ENCODE results near the gene GIPC3. TPM values are rescaled to one million over a fixed set of nuclear protein-coding genes. Genes with fewer than 3 reads are reported as not detected.

The GIPC3 gene
- total RNA-seq, 2 experiments from 2014 or later: 0.15 to 0.23 TPM

DNA sequence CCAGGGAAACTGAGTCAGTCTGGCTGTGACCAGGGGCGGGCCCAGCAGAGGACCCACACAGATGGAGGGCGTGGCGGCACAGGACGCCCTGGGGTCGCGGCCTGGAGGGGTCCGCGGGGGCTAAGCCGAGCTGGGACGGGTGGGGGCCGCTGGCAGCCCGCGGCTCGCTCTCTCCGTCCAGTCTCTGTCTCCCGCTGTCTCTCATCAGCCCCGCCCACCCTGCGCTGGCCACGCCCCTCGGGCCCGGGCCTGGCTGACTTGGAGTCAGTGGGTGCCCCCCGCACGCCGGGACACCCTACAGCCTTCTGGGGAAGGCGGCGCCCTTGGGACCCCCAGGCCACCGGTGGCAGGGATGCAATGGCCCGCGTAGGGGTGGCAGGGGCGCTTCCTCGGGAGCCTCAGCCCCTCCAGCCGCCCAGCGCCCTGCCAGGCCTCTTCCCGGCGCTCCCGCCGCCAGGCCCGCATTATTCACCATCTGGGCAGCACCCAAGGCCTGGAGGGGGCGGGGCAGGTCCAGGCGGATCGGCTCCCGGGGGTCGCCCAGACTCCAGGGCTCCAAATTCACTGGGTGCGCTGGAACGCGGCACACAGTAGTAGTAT, 21.5 kb downstream of the GIPC3 start, which contains the start of gene TBXA2R:
TSS of gene TBXA2R (minus strand) at position 186 of the 600 bp plus-strand sequence. CDS start 6,241 bp downstream, outside the sequence.
- CTCF ChIA-PET: interaction anchor here (2.0 kb wide), 1 partner anchor 21 kb away, joined by 6 read pairs; the partner anchor contains the start of gene GIPC3
- no peaks in the 10 kb centered on the region for H3K27me3 Mint-ChIP-seq
- peak within 1 kb of the TSS; percentile 20 for H3K27ac Mint-ChIP-seq
- peaks cover 8% of the 10 kb centered on the region for H3K4me1 Mint-ChIP-seq
- peaks cover 2% of the 10 kb centered on the region for H3K36me3 Mint-ChIP-seq
- ATAC-seq (peak; percentile 49), DNase-seq (peak; percentile 61)
- no peaks in the 10 kb centered on the region for H3K9me3 Mint-ChIP-seq (ENCODE audit: low read depth)
- H3K4me3 Mint-ChIP-seq: no peak within 1 kb of the TSS

DNA sequence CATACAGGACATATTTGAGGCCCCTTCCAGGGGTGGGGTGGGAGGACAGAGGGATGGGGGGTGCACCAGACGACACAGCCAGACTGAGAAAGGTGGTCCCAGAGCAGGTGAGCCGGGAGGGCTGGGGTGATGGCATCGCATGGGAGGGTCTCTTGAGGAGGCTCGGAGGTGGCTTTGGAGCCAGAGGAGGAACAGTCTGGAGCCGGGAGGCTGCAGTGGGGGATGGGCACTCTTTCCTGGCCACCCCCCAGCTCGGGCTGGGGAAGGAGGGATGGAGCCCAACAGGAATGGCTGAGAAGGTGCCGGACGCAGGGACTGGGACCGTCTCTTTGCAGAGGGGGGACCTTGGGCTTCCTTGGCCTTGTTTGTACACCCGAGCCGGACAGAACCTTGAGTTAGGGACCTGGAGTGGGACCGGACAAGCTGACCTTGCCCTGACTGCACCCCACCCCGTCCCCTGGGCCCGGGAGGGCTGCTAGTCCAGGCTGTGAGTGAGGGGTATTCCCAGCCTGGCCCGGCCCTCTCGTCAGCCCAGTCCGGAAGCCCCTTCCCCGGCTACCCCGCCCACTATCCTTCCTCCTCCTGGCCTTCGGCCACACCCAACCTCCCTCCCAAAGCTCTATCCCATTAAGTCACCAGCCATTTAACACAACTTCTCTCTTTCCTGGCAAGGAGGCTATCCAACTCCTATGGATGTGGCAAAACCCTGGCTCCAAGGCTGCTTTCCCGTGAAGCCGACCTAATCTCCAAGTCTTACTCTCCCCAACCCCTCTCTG, 22.2 kb downstream of the GIPC3 start:
- peak overlapping the region; percentile 20 for H3K27ac Mint-ChIP-seq
- CTCF ChIA-PET: interaction anchor here (1.8 to 2.0 kb wide), 2 partner anchors 22 to 63 kb away, joined by 6 to 7 read pairs; partner anchors contain the start of gene GIPC3
- H3K4me1 Mint-ChIP-seq: peaks cover 8% of the 10 kb centered on the region
- no peaks in the 10 kb centered on the region for H3K27me3 Mint-ChIP-seq
- ATAC-seq (no peak), DNase-seq (peak; percentile 39)
- H3K36me3 Mint-ChIP-seq: peaks cover 6% of the 10 kb centered on the region
- no peak overlapping the region for H3K4me3 Mint-ChIP-seq
- no peaks in the 10 kb centered on the region for H3K9me3 Mint-ChIP-seq (ENCODE audit: low read depth)

DNA sequence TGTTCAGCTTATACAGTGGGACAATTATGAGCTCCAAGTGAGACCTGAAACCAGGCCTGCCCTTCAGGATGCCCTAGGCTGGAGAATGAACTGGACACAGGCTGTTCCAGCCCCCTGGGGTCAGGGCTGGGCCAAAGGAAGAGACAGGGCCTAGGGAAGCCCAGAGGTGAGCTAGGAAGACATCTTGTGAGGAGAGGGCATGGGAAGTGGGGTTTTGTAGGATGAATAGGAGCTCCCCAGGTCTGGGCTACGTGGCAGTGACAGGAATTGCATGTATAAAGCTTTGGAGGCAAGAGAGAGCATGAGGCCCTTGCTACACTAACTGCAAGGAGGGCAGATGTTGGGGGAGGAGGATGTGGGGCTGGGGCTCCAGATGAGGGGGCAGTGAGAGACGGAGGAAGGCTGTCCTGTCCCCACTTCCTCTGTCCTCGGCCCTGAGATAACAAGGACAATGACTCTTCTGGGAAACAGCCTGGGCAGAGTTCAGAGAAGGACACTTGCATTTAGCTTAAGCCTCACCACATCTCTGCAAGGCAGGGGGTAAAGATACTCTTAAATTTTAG, 22.9 kb downstream of the GIPC3 start:
- H3K4me1 Mint-ChIP-seq: peaks cover 8% of the 10 kb centered on the region
- no peak overlapping the region for H3K27ac Mint-ChIP-seq
- CTCF ChIA-PET: interaction anchor here (1.8 to 2.0 kb wide), 2 partner anchors 23 to 64 kb away, joined by 6 to 7 read pairs; partner anchors contain the start of gene GIPC3
- no peak for DNase-seq
- H3K9me3 Mint-ChIP-seq (ENCODE audit: low read depth): no peaks in the 10 kb centered on the region
- peaks cover 6% of the 10 kb centered on the region for H3K36me3 Mint-ChIP-seq
- no peaks in the 10 kb centered on the region for H3K27me3 Mint-ChIP-seq
- no peak overlapping the region for H3K4me3 Mint-ChIP-seq
- no peak for ATAC-seq

DNA sequence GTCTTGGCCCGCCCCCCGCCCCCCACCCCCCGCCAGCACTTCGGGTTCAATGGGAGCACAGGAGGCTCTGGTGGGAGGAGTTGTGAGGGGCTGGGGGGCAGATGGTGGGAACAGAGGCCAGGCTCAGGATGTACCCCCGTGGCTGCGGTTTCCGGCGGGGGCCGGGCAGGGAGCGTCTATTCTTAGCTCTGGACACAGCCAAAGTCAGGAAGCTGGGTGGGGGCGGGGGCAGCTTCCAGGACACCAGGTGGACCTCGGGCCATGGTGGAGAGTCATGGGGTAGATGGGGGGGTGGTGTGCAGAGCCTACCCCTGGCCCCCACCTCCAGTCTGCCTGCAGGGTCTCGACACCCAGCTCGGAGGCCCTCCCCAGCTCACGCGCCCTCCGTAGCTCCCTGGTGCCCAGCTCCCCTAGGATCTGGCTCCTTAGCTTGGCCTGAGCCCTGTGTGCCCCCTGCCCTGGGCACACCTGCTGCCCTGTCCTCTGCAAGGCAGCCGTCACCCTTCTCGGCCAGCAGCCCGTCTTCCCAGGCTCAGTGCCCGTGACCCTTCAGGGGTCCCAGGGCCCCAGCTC, 23.6 kb downstream of the GIPC3 start:
- H3K36me3 Mint-ChIP-seq: peaks cover 6% of the 10 kb centered on the region
- H3K27ac Mint-ChIP-seq: no peak overlapping the region
- H3K4me3 Mint-ChIP-seq: no peak overlapping the region
- ATAC-seq (no peak), DNase-seq (no peak)
- no peaks in the 10 kb centered on the region for H3K9me3 Mint-ChIP-seq (ENCODE audit: low read depth)
- H3K4me1 Mint-ChIP-seq: peaks cover 8% of the 10 kb centered on the region
- CTCF ChIA-PET: interaction anchor here (1.8 kb wide), 1 partner anchor 64 kb away, joined by 7 read pairs; no protein-coding TSS in a partner anchor
- no peaks in the 10 kb centered on the region for H3K27me3 Mint-ChIP-seq

DNA sequence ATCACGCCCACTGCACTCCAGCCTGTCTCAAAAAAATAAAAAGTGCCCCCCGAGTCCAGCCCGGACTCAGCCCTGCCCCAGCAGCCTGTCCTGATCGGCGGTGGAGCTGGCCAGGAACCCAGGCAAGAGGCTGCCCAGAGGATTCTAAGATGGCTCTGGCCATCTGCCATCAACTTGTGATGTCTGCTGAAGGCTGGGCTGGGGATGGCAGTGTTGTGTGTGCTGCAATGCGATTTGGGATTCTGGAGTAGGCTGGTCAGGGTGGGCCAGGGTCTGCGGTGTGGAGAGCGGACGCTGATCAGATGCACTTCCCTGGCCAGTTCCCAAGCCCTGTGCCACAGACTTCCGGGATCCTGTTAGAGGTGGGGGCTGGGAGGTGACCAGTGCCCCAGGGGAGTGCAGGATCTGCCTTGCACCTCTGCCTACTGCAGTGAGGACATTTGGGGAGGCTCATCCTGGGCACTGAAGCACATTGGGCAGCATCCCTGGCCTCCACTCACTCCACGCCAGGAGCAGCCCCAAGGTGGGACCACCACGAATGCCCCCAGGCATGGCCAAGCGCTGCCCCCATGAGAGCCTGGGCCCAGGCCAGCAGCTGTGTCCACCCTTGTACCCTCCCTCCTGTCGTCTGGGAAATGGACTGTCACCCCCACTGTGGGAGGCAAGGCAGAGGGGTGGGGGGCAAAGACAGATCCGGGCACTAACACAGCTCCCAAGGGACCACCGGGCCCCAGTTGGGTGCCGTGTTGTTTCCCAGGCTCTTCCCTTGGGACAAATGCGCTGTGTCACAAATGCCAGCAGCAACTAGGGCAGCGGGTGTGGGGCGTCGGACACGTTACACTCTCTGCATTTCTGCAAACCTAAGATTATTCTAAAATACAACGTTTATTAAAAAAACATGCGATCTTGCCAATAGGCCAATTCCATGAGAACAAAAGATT, 24.8 kb downstream of the GIPC3 start:
- H3K4me3 Mint-ChIP-seq: no peak overlapping the region
- peaks cover 8% of the 10 kb centered on the region for H3K4me1 Mint-ChIP-seq
- H3K27ac Mint-ChIP-seq: no peak overlapping the region
- ATAC-seq (no peak), DNase-seq (no peak)
- H3K9me3 Mint-ChIP-seq (ENCODE audit: low read depth): no peaks in the 10 kb centered on the region
- peaks cover 6% of the 10 kb centered on the region for H3K36me3 Mint-ChIP-seq
- CTCF ChIA-PET: no interaction called here
- no peaks in the 10 kb centered on the region for H3K27me3 Mint-ChIP-seq

DNA sequence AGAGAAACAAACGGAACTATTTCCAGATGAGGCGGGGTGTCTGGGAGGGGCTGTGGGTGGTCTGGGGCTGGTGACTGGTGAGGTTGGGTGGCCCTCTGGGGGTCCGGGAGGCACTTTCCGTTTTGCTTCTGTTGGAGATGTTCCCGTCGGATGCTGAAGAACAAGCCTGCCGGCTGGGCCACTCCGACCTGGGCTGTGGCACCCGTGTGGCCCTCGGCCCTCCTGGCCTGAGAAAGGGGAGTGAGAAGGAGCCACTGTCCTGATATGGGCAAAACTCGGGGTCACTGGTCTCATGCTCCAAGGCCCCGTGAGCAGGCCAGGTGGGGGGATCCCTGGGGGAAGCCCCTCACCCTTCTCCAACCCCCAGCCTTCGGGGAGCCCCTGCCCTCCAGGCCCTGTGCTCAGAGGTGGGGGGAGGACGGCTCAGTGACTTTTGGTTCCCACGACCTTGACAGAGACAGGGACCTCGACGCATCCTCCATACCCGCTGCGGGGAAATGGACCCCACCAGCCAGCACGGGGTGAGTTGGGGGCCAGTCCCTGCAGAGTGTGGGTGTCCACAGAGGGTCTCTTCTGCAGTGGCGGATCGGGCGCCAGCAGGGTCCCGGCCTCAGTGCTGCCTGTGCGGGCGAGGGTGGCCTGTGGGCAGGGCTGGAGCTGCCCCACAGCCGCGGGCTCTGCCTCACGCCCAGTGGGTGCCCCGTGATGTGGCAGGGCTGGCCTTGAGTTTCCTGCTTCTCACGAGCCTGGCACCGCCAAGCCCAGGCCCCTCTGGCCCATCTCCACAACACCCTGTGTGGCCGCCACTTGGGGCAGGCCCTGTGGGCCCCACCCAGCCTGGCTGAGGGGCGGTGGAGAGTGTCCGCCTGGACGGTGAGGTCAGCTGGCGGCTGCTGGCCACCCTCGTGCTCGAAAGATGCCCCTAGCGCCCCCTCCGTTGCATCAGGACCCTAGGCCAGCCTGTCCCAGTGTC, 25.8 kb downstream of the GIPC3 start:
- no peak for ATAC-seq
- no peaks in the 10 kb centered on the region for H3K27me3 Mint-ChIP-seq
- no peak overlapping the region for H3K4me3 Mint-ChIP-seq
- no peak for DNase-seq
- CTCF ChIA-PET: no interaction called here
- peaks cover 8% of the 10 kb centered on the region for H3K4me1 Mint-ChIP-seq
- H3K36me3 Mint-ChIP-seq: peaks cover 6% of the 10 kb centered on the region
- no peaks in the 10 kb centered on the region for H3K9me3 Mint-ChIP-seq (ENCODE audit: low read depth)
- no peak overlapping the region for H3K27ac Mint-ChIP-seq

DNA sequence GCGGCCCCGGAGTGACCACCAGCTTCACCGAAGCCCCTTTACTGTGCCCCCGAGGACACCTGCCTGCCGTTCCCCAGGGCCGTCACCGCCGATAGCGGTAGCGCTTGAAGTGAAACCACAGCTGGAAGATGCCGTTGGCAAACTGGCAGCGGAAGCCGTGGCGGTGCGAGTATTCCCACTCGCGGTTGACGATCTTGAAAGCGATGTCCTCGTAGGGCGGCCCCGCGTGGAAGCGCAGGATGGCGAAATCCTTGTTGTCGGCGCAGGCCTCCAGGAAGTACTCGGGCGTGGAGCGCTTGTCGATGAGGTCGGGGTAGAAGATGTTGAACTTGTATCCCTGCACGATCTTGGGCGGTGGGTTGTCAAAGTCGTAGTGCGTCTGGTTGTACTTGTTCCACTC, 26.6 kb downstream of the GIPC3 start:
- H3K9me3 Mint-ChIP-seq (ENCODE audit: low read depth): no peaks in the 10 kb centered on the region
- DNase-seq: no peak
- H3K27ac Mint-ChIP-seq: no peak overlapping the region
- H3K4me3 Mint-ChIP-seq: no peak overlapping the region
- CTCF ChIA-PET: no interaction called here
- peaks cover 6% of the 10 kb centered on the region for H3K36me3 Mint-ChIP-seq
- H3K27me3 Mint-ChIP-seq: no peaks in the 10 kb centered on the region
- peaks cover 8% of the 10 kb centered on the region for H3K4me1 Mint-ChIP-seq
- no peak for ATAC-seq

DNA sequence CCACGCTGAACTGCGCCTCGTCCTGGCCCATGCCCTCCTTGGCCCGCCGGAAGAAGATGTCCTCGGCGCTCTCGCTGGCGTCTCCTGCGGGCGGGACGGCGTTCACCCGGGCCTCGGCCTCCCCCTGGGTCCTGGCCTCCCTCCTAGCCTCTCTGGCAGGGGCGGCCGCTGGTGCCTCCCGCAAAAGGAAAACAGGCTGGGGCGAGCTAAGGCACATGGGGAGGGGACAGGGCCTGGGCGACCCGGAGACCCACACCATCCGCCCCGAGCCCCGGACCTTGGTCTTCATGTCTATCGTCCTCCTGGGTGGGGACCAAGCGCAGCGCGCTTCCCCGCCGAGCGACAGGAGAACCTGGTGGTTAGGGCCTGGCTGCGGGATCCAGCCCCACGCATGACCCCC, 27.1 kb downstream of the GIPC3 start:
- H3K4me1 Mint-ChIP-seq: peaks cover 8% of the 10 kb centered on the region
- H3K4me3 Mint-ChIP-seq: no peak overlapping the region
- ATAC-seq (no peak), DNase-seq (no peak)
- H3K36me3 Mint-ChIP-seq: peaks cover 6% of the 10 kb centered on the region
- CTCF ChIA-PET: interaction anchor here (1.0 kb wide), 1 partner anchor 67 kb away, joined by 3 read pairs; no protein-coding TSS in a partner anchor
- H3K27ac Mint-ChIP-seq: no peak overlapping the region
- no peaks in the 10 kb centered on the region for H3K9me3 Mint-ChIP-seq (ENCODE audit: low read depth)
- no peaks in the 10 kb centered on the region for H3K27me3 Mint-ChIP-seq

DNA sequence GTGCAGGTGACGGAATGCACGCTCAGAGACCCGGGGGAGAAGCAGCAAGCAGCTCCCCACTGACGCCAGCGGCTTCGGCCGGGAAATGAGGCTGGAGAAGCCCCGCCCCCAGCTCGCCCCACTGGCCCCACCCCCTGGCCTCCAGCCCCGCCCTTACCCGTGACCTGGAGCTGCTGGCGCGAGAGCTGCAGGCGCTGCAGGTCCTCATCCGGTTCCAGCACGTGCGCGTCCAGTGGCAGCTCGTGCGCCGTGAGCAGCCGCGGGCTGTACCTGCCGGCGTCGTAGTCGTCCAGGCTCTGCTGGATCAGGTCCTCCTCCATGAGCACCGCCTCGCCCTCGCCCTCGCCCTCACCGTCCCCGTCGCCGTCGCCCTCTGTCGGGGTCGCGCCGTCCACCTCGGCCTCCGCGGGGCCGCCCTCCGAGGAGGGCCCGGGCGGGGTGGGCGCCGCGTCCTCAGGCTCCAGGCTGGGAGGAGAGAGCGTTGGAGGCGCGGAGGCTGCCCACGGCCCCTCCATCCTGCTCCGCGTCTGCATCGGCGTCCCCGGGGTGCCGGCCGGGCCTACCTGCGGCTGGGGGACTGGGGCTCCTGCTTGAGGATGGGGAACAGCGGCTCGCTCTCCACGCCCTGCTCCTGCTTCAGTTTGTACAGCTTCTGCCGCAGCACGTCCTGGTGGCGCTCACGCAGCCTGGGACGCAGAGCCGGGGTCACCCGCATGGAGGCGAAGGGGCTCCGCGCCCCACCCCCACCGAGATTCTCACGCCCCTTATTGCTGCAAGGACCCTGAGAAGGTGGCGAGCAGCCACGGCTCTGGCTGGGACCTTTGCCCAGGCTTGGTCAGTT, 27.8 kb downstream of the GIPC3 start:
- no peaks in the 10 kb centered on the region for H3K27me3 Mint-ChIP-seq
- no peak for ATAC-seq
- no peak for DNase-seq
- no peak overlapping the region for H3K27ac Mint-ChIP-seq
- CTCF ChIA-PET: interaction anchor here (1.0 kb wide), 1 partner anchor 68 kb away, joined by 3 read pairs; no protein-coding TSS in a partner anchor
- peaks cover 3% of the 10 kb centered on the region for H3K4me1 Mint-ChIP-seq
- H3K9me3 Mint-ChIP-seq (ENCODE audit: low read depth): no peaks in the 10 kb centered on the region
- peaks cover 6% of the 10 kb centered on the region for H3K36me3 Mint-ChIP-seq
- no peak overlapping the region for H3K4me3 Mint-ChIP-seq

DNA sequence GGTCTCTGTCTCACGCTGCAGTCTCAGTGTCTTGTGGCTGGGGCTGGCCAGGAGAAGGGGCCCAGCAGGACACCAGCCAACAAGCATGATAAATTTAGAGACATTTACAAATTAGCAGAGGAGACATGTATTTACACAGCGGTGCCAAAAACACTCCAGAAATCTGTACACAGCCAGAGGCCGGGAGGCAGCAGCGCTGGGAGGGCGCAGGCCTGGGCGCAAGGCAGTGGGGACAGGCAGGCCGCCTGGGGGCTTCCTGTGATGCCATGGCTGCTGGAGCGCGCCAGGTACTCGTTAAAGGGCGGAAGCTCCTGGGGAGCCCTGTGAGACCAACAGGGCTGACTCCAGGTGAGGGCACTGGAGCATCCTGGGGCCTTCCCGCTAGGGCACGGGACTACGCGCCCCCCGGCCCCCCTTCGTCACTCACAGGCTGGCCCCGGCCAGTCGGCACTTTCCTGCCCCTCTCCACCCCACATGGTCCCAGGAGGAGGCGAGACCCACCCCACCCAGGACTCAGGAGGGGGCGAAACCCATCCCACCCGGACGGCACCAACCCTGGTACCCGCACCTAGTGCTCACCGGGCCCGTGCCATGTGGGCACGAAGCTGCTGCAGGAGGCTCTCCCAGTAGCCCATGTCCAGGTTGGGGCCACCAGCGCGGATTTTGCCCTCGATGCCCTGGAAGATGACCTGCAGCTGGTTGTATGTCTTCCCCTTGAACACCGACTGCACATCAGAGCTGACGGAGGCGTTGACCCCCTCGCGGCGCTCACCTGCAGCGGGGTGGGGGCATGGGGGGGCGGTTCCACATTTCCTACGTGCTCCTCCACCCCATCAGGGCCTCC, 28.8 kb downstream of the GIPC3 start:
- Mint-ChIP-seq H3K27ac (no peak overlapping the region), H3K4me1 (no peaks in the 10 kb centered on the region), H3K36me3 (peaks cover 6% of the 10 kb centered on the region), H3K9me3 (ENCODE audit: low read depth) (no peaks in the 10 kb centered on the region), H3K27me3 (no peaks in the 10 kb centered on the region), H3K4me3 (no peak overlapping the region)
- DNase-seq (no peak), ATAC-seq (no peak)
- CTCF ChIA-PET: no interaction called here

Data from activated CD8-positive, alpha-beta memory T cell treated with anti-CD3 and anti-CD28 coated beads, Interleukin-2, amount 10 ng/mL, durations not matched to agents 7 days and 5 days (primary cell).